Measurements from ENCODE around the gene ACSS3. TPM values are rescaled to one million over a fixed set of nuclear protein-coding genes. Genes with fewer than 3 reads are reported as not detected.

ACSS3 gene
- total and polyA plus RNA-seq, 9 donors = 7.3 to 12.7 (median 8.8) TPM

DNA sequence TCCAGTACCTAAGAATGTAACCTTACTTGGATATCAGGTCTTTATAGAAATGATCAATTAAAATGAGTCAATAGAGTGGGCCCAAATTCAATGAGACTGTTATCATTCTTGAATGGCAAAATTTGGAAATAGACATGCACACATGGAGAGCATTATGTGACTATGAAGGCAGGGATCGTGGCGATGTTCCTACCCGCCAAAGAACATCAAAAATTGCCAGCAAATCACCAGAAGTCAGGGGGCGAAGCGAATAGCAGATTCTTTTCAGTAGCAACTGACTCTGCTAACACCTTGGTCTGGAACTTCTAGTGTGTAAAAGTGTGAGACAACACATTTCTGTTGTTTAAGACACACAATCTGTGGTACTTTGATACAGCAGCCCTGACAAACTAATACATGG is 192.5 kb downstream of the ACSS3 start:
- no peak overlapping the region for H3K4me3 ChIP-seq (ENCODE audit: low read length)
- DNase-seq = no peak
- WGBS (ENCODE audit: insufficient coverage) = no CpG with 5 or more reads among the region's 5 CpGs
- H3K27me3 ChIP-seq (ENCODE audit: control insufficient read depth, insufficient read depth, low read length) = no peaks in the 10 kb centered on the region
- no peaks in the 10 kb centered on the region for H3K4me1 ChIP-seq (ENCODE audit: control insufficient read depth, insufficient read depth, low read length)
- H3K27ac ChIP-seq (ENCODE audit: low read length) = no peak overlapping the region
- H3K36me3 ChIP-seq (ENCODE audit: control insufficient read depth, insufficient read depth, low read length) = no peaks in the 10 kb centered on the region
- H3K9me3 ChIP-seq (replicated peaks; ENCODE audit: control insufficient read depth, low read depth, low read length) = no peaks in the 10 kb centered on the region

DNA sequence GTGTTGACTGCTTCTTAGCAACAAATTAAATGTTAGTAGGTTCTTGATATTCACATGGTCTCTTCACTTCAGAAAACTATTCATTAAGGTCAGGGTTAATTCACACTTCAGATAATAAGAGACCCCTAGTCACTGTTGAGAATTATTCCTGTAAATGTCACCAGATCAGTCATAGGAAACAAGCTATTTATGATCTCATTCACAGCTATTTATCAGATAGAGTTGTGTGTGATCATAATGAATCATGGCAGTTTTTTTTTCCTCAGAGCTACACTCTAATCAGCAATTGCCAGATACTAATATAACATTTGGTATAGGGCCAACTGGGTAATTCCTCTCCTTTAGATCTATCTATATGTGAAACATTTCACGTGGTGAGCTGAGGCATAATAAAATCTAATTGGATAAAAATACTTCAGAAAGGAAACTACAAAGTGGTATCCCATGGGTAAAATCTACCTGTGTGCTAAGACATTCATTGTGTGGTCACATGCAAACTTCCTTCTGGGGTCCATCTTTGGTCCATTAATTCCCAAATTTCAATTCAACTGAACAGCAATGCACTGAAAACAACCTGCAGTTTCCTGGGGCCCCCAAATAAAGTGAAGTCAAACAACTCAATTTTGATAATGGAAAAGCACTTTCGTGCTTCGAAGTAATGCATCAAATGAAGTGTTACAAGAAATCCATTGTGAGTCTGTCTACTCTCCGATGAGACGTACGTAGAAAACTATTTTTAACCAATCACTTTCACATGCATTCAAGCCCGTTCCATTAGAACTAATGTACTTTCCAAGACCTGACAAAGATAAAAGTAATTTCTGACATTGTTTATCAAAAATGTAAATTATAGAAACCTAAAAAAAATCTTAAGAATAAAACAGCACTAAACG is 197.0 kb downstream of the ACSS3 start:
- no peak for DNase-seq
- no peak overlapping the region for H3K27ac ChIP-seq (ENCODE audit: low read length)
- no peaks in the 10 kb centered on the region for H3K36me3 ChIP-seq (ENCODE audit: control insufficient read depth, insufficient read depth, low read length)
- no peaks in the 10 kb centered on the region for H3K27me3 ChIP-seq (ENCODE audit: control insufficient read depth, insufficient read depth, low read length)
- H3K4me1 ChIP-seq (ENCODE audit: control insufficient read depth, insufficient read depth, low read length) = no peaks in the 10 kb centered on the region
- no peak overlapping the region for H3K4me3 ChIP-seq (ENCODE audit: low read length)
- H3K9me3 ChIP-seq (replicated peaks; ENCODE audit: control insufficient read depth, low read depth, low read length) = no peaks in the 10 kb centered on the region
- WGBS (ENCODE audit: insufficient coverage) = 50% methylated on average over 2 of the region's 8 CpGs

DNA sequence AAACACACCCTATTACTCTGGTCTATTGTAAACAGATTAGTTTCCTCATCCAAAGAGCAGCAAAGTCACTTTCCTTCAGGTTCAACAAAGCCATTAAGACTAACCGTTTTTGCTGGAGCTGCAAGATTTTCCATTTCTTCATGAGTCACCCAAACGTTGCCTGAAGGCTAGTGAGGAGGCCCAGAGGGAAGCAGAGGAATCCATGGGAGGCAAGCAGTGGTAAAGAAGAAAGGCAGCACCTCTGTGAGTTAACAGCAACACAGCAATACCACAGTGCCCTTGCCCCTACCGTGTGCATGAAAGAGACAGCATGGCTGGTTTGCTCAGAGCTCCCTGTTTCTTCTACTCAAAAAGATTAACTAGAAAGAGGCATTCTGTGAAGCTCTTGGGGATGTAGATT is 206.3 kb downstream of the ACSS3 start:
- H3K4me3 ChIP-seq (ENCODE audit: low read length) = no peak overlapping the region
- no peak for DNase-seq

DNA sequence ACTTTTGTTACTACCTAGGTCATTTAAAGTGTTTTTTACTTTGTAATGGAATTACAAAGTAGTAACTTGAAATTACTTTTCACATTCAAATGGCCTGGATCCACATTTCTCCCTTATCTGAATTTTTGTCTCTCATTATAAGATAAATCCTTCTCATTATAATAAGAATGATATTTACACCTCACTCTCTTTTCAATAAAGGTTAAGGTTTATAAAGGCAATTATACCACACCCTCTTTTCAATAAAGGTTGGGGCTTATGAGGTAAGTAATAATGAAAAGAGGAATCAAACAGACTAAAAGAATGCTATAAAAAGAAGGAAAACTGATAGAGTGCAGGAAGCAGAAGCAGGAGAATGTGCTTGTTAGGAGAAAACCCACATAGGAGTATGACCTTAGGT is 210.8 kb downstream of the ACSS3 start:
- DNase-seq = no peak
- Histone ChIP-seq H3K9me3 (replicated peaks; ENCODE audit: control insufficient read depth, low read depth, low read length) (no peaks in the 10 kb centered on the region), H3K4me1 (ENCODE audit: control insufficient read depth, insufficient read depth, low read length) (no peaks in the 10 kb centered on the region), H3K36me3 (ENCODE audit: control insufficient read depth, insufficient read depth, low read length) (no peaks in the 10 kb centered on the region), H3K27ac (ENCODE audit: low read length) (no peak overlapping the region), H3K27me3 (ENCODE audit: control insufficient read depth, insufficient read depth, low read length) (no peaks in the 10 kb centered on the region), H3K4me3 (ENCODE audit: low read length) (no peak overlapping the region)

More for the DNA sequence above, 206.3 kb downstream of the ACSS3 start:
- Histone ChIP-seq H3K9me3 (replicated peaks; ENCODE audit: control insufficient read depth, low read depth, low read length) (no peaks in the 10 kb centered on the region), H3K36me3 (ENCODE audit: control insufficient read depth, insufficient read depth, low read length) (no peaks in the 10 kb centered on the region), H3K4me1 (ENCODE audit: control insufficient read depth, insufficient read depth, low read length) (no peaks in the 10 kb centered on the region), H3K27ac (ENCODE audit: low read length) (no peak overlapping the region), H3K27me3 (ENCODE audit: control insufficient read depth, insufficient read depth, low read length) (no peaks in the 10 kb centered on the region)
- WGBS (ENCODE audit: insufficient coverage) = 0% methylated on average over 1 of the region's 3 CpGs

DNA sequence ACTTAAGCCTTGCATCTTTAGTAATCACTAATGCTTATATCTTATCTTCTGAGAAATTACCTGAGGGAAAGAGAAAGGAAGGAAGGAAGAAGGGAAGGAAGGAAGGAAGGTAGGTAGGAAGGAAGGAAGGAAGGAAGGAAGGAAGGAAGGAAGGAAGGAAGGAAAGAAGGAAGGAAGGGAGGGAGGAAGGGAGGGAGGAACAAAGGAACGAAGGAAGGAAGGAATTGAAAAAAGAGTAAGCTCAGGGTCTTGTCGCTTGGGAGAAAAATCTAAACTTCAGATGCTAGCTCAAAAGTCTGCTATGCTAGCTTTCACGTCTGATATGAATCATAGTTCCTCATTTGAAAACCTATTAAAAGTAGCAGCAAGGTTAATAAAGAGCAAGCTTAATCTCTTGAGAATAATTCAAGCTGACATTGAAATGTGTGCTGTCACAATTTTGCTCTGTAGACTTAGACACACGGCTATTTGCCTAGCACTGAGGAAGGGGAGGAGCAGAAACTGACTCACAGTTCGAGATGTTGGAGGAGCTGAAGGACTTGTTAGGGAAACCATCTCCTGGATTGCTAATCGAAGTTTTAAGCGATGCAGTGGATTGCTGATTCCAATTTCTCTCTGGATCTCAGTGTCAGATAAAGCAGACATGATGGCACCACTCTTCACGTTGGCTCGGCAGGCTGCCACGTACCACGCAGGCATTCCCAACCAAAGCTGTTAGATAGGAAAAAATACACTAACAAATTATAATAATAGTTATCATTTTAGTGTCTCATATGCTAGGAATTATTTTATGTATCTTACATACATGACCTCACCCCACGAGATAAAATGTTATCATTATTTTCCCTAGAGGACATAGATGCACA is 216.7 kb downstream of the ACSS3 start:
- H3K9me3 ChIP-seq (replicated peaks; ENCODE audit: control insufficient read depth, low read depth, low read length) = no peaks in the 10 kb centered on the region
- H3K4me3 ChIP-seq (ENCODE audit: low read length) = no peak overlapping the region
- H3K27ac ChIP-seq (ENCODE audit: low read length) = no peak overlapping the region
- 59% methylated on average over 5 of the region's 12 CpGs for WGBS (ENCODE audit: insufficient coverage)
- no peaks in the 10 kb centered on the region for H3K36me3 ChIP-seq (ENCODE audit: control insufficient read depth, insufficient read depth, low read length)
- H3K27me3 ChIP-seq (ENCODE audit: control insufficient read depth, insufficient read depth, low read length) = no peaks in the 10 kb centered on the region
- no peak for DNase-seq
- H3K4me1 ChIP-seq (ENCODE audit: control insufficient read depth, insufficient read depth, low read length) = no peaks in the 10 kb centered on the region

DNA sequence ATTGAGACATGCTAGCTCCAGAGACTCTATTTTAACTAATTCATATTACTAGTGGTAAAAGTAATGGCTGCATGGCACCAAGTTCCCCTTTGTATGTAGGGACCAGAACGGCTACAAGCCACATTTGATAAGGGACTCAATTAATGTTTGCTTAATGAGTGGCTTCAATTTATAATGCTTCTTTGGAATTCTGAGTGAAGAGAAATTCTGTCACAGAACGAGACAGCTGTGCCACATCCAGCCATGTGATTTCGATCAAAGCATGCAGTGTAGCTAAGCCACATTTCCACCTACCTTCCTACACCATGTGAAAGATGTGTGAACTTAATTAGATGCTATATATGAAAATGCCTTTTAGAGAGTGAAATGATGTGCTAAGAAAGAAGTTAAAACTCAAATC is 217.4 kb downstream of the ACSS3 start:
- H3K4me1 ChIP-seq (ENCODE audit: control insufficient read depth, insufficient read depth, low read length) = no peaks in the 10 kb centered on the region
- H3K9me3 ChIP-seq (replicated peaks; ENCODE audit: control insufficient read depth, low read depth, low read length) = no peaks in the 10 kb centered on the region
- no CpG with 5 or more reads among the region's 3 CpGs for WGBS (ENCODE audit: insufficient coverage)
- no peak overlapping the region for H3K4me3 ChIP-seq (ENCODE audit: low read length)
- H3K36me3 ChIP-seq (ENCODE audit: control insufficient read depth, insufficient read depth, low read length) = no peaks in the 10 kb centered on the region
- no peak overlapping the region for H3K27ac ChIP-seq (ENCODE audit: low read length)
- no peak for DNase-seq
- no peaks in the 10 kb centered on the region for H3K27me3 ChIP-seq (ENCODE audit: control insufficient read depth, insufficient read depth, low read length)

DNA sequence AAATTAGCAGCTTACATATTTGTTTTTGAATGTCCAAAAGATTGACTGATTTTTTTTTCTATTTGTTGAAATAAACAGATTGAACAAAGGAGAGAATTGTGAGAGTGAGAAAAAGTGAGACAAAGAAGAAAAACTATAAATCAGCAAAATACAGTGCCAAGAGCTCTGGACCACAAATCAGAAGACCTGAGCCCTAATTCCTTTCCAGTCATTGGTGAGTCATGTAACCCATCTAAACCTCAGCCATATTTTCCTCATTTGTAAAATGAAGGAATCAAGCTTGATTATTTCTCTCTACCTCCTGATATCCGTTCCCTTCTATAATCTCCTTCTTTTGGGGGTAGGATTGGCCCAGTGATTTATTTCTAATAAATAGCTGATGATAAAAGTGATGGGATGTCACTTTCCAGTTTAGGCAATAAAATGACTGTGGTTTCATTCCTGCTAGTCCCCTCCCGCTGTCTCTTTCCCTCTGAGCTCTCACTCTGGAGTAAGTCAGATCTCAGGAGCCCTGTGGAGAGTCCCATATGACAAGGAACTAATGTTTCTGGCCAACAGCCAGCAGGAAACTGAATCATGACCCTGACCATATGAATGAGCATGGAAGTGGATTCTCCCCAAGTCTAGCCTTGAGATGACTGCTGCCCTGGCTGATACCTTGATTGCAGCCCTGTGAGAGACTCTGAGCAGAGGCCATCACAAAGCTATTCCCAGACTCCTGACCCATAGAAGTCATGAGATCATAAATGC is 218.9 kb downstream of the ACSS3 start:
- no peak for DNase-seq
- WGBS (ENCODE audit: insufficient coverage) = 80% methylated on average over 1 of the region's 2 CpGs
- Histone ChIP-seq H3K4me3 (ENCODE audit: low read length) (no peak overlapping the region), H3K27me3 (ENCODE audit: control insufficient read depth, insufficient read depth, low read length) (no peaks in the 10 kb centered on the region), H3K9me3 (replicated peaks; ENCODE audit: control insufficient read depth, low read depth, low read length) (no peaks in the 10 kb centered on the region), H3K4me1 (ENCODE audit: control insufficient read depth, insufficient read depth, low read length) (no peaks in the 10 kb centered on the region), H3K36me3 (ENCODE audit: control insufficient read depth, insufficient read depth, low read length) (no peaks in the 10 kb centered on the region), H3K27ac (ENCODE audit: low read length) (no peak overlapping the region)

DNA sequence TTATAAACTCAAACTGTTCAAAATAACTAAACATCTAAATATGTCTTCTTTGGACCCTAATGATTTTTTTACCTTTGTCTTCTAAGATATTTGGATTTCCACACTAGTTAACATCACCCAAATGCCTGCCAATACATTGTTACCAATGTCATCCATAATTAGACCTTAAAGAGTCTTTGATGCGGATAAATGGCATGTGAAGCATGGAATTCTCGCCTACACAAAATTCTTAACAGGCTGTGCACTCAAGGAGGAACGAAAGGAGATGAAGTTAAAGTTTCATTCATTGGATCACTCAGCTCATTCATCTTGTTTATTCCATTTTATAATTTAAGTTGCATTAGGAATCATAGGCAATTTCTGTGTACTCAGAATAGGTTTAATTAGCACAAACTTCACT is 219.7 kb downstream of the ACSS3 start:
- WGBS (ENCODE audit: insufficient coverage) = no CpG with 5 or more reads among the region's 3 CpGs

DNA sequence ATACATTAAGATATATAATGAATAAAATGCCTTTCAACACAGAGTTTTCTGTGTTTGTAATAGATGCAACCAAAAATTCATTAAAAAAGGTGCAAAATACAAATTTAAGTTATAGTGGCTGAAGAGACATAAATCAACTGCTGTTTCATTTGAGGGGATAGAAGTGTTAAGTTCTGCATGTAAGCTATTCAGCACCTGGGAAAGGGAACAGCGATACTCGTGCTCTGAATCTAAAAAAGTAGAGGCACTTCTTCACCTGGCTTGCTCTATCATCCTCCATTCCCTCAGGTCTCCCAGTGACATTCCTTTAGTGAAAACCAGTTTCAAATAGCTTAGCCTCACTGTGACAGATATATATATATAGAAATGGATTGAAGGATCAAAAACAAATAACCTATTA is 222.6 kb downstream of the ACSS3 start:
- no peak overlapping the region for H3K27ac ChIP-seq (ENCODE audit: low read length)
- DNase-seq = no peak
- 30% methylated on average over 2 of the region's 2 CpGs for WGBS (ENCODE audit: insufficient coverage)
- H3K36me3 ChIP-seq (ENCODE audit: control insufficient read depth, insufficient read depth, low read length) = no peaks in the 10 kb centered on the region
- no peaks in the 10 kb centered on the region for H3K4me1 ChIP-seq (ENCODE audit: control insufficient read depth, insufficient read depth, low read length)
- H3K4me3 ChIP-seq (ENCODE audit: low read length) = no peak overlapping the region
- H3K27me3 ChIP-seq (ENCODE audit: control insufficient read depth, insufficient read depth, low read length) = no peaks in the 10 kb centered on the region
- H3K9me3 ChIP-seq (replicated peaks; ENCODE audit: control insufficient read depth, low read depth, low read length) = no peaks in the 10 kb centered on the region

More for the DNA sequence above, 219.7 kb downstream of the ACSS3 start:
- no peak for DNase-seq
- H3K4me1 ChIP-seq (ENCODE audit: control insufficient read depth, insufficient read depth, low read length) = no peaks in the 10 kb centered on the region
- no peaks in the 10 kb centered on the region for H3K27me3 ChIP-seq (ENCODE audit: control insufficient read depth, insufficient read depth, low read length)
- no peaks in the 10 kb centered on the region for H3K9me3 ChIP-seq (replicated peaks; ENCODE audit: control insufficient read depth, low read depth, low read length)
- H3K4me3 ChIP-seq (ENCODE audit: low read length) = no peak overlapping the region
- no peaks in the 10 kb centered on the region for H3K36me3 ChIP-seq (ENCODE audit: control insufficient read depth, insufficient read depth, low read length)
- no peak overlapping the region for H3K27ac ChIP-seq (ENCODE audit: low read length)

DNA sequence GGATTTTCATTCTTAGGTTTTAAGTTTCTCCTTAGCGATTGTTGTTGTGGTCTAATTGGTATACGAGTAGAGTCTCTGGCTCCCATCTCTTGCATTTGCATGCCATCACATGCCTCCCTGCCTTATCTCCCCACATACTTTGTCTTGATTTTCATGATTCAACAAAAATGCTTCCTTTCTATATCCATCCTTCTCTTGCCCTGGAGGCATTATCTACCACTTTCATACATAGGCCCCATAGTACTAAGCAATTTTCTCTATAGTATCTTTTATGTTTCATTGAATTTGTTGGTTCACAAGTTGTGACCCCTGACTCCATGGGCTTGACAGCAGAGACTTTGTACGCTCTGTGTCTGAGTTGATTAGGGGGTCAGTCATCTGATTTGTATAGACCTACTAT is 226.1 kb downstream of the ACSS3 start:
- Histone ChIP-seq H3K27ac (ENCODE audit: low read length) (no peak overlapping the region), H3K36me3 (ENCODE audit: control insufficient read depth, insufficient read depth, low read length) (no peaks in the 10 kb centered on the region), H3K4me3 (ENCODE audit: low read length) (no peak overlapping the region), H3K27me3 (ENCODE audit: control insufficient read depth, insufficient read depth, low read length) (no peaks in the 10 kb centered on the region), H3K9me3 (replicated peaks; ENCODE audit: control insufficient read depth, low read depth, low read length) (no peaks in the 10 kb centered on the region), H3K4me1 (ENCODE audit: control insufficient read depth, insufficient read depth, low read length) (no peaks in the 10 kb centered on the region)
- no CpG with 5 or more reads among the region's 3 CpGs for WGBS (ENCODE audit: insufficient coverage)
- no peak for DNase-seq
